ENCODE measurements around the gene VPS41.

- TF ChIP-seq CTCF (IDR thresholded peaks at IDR 0.05) (no peak), POLR2A (IDR thresholded peaks at IDR 0.05) (no peak)
These were observed 66.2 kb downstream of the VPS41 start for GRCh38 chr7:38842746-38843145.
